CD8-positive, alpha-beta memory T cell (primary cell): ENCODE measurements around the gene MRTFB. TPM values are rescaled to one million over a fixed set of nuclear protein-coding genes. Genes with fewer than 3 reads are reported as not detected.

Experiments
- CTCF ChIA-PET: fragments of 350-600 bp; sonication (Branson Sonifier 250); formaldehyde crosslinking; loops from one replicate; lab custom pipeline; 2021; ENCODE audit warnings: antibody characterized with exemption; lab: Charles Lee
- POLR2A ChIA-PET: fragments of 350-600 bp; sonication (Branson Sonifier 250); formaldehyde crosslinking; loops from one replicate; lab custom pipeline; 2021; ENCODE audit warnings: antibody characterized with exemption; lab: Charles Lee
- DNase-seq, 5 donors: peaks; one replicate each; pipeline versions ENCODE4 v3.0.0 to v3.0.0-alpha.2; 2020 to 2022; ENCODE audit warnings: mixed read lengths in 1 of 5
- H3K27ac ChIP-seq: one replicate; pipeline ENCODE4 v1.7.0; 2013; ENCODE audit warnings: low read depth, mild to moderate bottlenecking, low read length, moderate library complexity
- H3K27me3 ChIP-seq: 2 replicates; pipeline ENCODE4 v1.7.0; 2013; ENCODE audit warnings: low read length, mild to moderate bottlenecking; ENCODE audit not compliant: insufficient read depth, poor library complexity, severe bottlenecking
- H3K36me3 ChIP-seq: 2 replicates; pipeline ENCODE4 v1.7.0; 2013; ENCODE audit warnings: mild to moderate bottlenecking, low read length, moderate library complexity; ENCODE audit not compliant: insufficient read depth
- H3K4me1 ChIP-seq: 2 replicates; pipeline ENCODE4 v1.7.0; 2013; ENCODE audit warnings: mild to moderate bottlenecking, low read length, moderate library complexity; ENCODE audit not compliant: insufficient read depth
- H3K4me3 ChIP-seq: 2 replicates; pipeline ENCODE4 v1.7.0; 2013; ENCODE audit warnings: mild to moderate bottlenecking, low read length
- H3K9me3 ChIP-seq: 2 replicates; pipeline ENCODE4 v1.7.0; 2013; ENCODE audit warnings: mild to moderate bottlenecking, low read length
- H3K27ac Mint-ChIP-seq, 8 donors: one replicate each; pipeline ENCODE4 v1.8.0; 2020 to 2021; ENCODE audit warnings: mixed read lengths in 8 of 8, mild to moderate bottlenecking in 6 of 8, inconsistent platforms in 3 of 8, moderate library complexity in 3 of 8
- H3K27me3 Mint-ChIP-seq, 2 donors: one replicate each; pipeline ENCODE4 v1.8.0; 2020 to 2021; ENCODE audit warnings: mixed read lengths in 2 of 2, mild to moderate bottlenecking in 1 of 2, moderate library complexity in 1 of 2
- H3K36me3 Mint-ChIP-seq, 3 donors: one replicate each; pipeline ENCODE4 v1.8.0; 2020 to 2021; ENCODE audit warnings: mixed read lengths in 3 of 3, inconsistent platforms in 1 of 3, mild to moderate bottlenecking in 1 of 3
- H3K4me1 Mint-ChIP-seq, 3 donors: one replicate each; pipeline ENCODE4 v1.8.0; 2020 to 2021; ENCODE audit warnings: mixed read lengths in 3 of 3, inconsistent platforms in 1 of 3, mild to moderate bottlenecking in 1 of 3
- H3K4me3 Mint-ChIP-seq, 7 donors: one replicate each; pipeline ENCODE4 v1.8.0; 2020 to 2021; ENCODE audit warnings: mixed read lengths in 7 of 7, mild to moderate bottlenecking in 6 of 7, moderate library complexity in 4 of 7, inconsistent platforms in 2 of 7
- H3K9me3 Mint-ChIP-seq, 5 donors: one replicate each; pipeline ENCODE4 v1.8.0; 2020 to 2022; ENCODE audit warnings: mixed read lengths in 5 of 5, mild to moderate bottlenecking in 3 of 5, moderate library complexity in 2 of 5, inconsistent platforms in 1 of 5
- polyA plus RNA-seq: library from polyadenylated mRNA; unstranded; fragments of 300-500 nt; fragmentation: Illumina TruSeq; gene quantifications from one replicate; pipeline ENCODE4 v1.2.3, GENCODE V29; 2021
- total RNA-seq, 2 experiments: library from RNA; stranded (reverse); gene quantifications; one replicate each; pipeline ENCODE4 v1.2.3, GENCODE V29; 2021

MRTFB gene
- total and polyA plus RNA-seq, 3 experiments from 2014 or later = 6.5 to 12.2 (median 12.0) TPM

DNA sequence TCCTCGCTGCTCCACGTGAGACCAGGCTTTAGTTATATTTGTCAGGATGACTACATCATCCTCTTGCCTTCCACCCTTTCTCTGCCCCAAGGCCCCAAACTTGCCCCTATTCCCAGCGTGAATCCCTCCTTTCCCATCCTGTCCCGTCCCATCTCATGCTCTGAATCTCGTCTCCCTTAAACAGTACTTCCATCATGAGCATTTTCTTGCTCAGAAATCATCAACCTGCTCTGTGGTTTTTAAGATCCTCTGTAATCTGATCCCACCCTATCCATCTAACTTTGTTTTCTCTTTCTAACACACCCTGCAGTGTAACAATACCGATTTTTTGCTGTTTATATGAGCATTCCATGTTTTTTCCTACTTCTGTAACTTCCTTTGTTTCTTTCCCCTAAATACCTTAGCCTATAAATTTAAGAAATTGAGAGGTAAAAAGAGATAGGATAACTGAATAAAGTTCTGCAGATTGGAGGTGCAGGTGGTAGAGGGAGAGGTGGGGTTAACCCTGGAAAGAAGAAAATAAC lies 39.7 kb downstream of the MRTFB start:
- no peak for DNase-seq

DNA sequence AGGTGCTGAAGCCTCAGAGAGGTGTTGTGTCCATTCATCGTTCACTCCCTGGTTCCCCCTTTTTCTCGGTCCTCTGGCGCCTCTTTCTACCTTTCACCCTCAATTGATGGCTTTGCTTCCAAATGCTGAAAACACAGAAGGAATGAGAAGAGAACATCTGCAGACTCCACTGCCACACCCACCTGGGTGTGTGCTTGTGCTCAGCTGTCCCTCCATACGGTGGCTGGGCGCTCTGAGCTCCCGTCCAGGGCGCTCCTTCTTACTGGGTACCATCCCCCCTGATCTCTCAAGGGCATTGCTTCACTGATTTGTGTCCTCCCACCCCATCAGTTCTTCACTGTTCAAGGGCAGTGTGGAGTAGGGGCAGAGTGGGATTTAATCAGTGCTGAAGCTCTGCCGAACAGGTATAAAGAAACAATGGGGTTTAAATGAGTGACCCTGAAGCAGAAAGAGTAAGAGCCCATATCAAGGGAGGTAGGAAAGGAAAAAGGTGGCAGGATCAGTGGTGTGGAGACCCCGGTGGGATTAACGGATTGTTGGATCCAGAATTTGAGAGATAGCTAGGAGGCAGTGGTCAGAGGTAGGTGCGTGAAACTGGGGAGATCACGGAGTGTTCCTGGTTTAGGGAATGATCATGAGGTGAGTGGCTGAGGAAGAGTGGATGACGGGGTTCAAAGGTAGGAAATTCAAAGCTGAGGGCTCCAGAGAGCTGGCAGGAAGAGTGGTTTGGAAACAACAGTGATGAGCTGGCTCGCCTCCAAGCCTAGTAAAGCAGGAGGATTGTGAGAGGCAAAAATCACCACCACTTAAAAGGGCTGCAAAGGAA lies 40.8 kb downstream of the MRTFB start:
- peaks cover 16 to 23% (median 19%) of the 10 kb centered on the region in 3 donors for H3K4me1 Mint-ChIP-seq
- H3K27ac ChIP-seq = no peak overlapping the region
- no peaks in the 10 kb centered on the region for H3K36me3 ChIP-seq
- DNase-seq = no peak
- H3K9me3 Mint-ChIP-seq = no peaks in the 10 kb centered on the region
- H3K4me1 ChIP-seq = peaks cover 5% of the 10 kb centered on the region
- no peak overlapping the region for H3K4me3 ChIP-seq
- H3K36me3 Mint-ChIP-seq = no peaks in the 10 kb centered on the region
- POLR2A ChIA-PET = no interaction called here
- CTCF ChIA-PET = no interaction called here
- H3K27ac Mint-ChIP-seq = peak overlapping the region in 2 of 8 donors; percentile 28 to 69
- H3K27me3 Mint-ChIP-seq = no peaks in the 10 kb centered on the region
- no peaks in the 10 kb centered on the region for H3K9me3 ChIP-seq
- no peaks in the 10 kb centered on the region for H3K27me3 ChIP-seq
- no peak overlapping the region for H3K4me3 Mint-ChIP-seq

More for the DNA sequence above, 39.7 kb downstream of the MRTFB start:
- H3K36me3 ChIP-seq = no peaks in the 10 kb centered on the region
- no peaks in the 10 kb centered on the region for H3K9me3 ChIP-seq
- no peak overlapping the region for H3K4me3 ChIP-seq
- Mint-ChIP-seq H3K4me3 (no peak overlapping the region), H3K4me1 (peaks cover 17 to 26% (median 22%) of the 10 kb centered on the region in 3 donors), H3K27me3 (no peaks in the 10 kb centered on the region), H3K36me3 (no peaks in the 10 kb centered on the region), H3K9me3 (no peaks in the 10 kb centered on the region), H3K27ac (peak overlapping the region in 1 of 8 donors; percentile 42)
- H3K27me3 ChIP-seq = no peaks in the 10 kb centered on the region
- ChIA-PET CTCF (no interaction called here), POLR2A (no interaction called here)
- no peak overlapping the region for H3K27ac ChIP-seq
- H3K4me1 ChIP-seq = peaks cover 5% of the 10 kb centered on the region

GRCh38 chr16:14112539-14112856 lies 41.4 kb downstream of the MRTFB start:
- Mint-ChIP-seq H3K4me3 (no peak overlapping the region), H3K36me3 (no peaks in the 10 kb centered on the region), H3K9me3 (no peaks in the 10 kb centered on the region), H3K27me3 (no peaks in the 10 kb centered on the region), H3K27ac (no peak overlapping the region), H3K4me1 (peaks cover 16 to 22% (median 19%) of the 10 kb centered on the region in 3 donors)
- ChIA-PET CTCF (no interaction called here), POLR2A (no interaction called here)
- Histone ChIP-seq H3K4me1 (peaks cover 5% of the 10 kb centered on the region), H3K27me3 (no peaks in the 10 kb centered on the region), H3K4me3 (no peak overlapping the region), H3K36me3 (no peaks in the 10 kb centered on the region), H3K27ac (no peak overlapping the region), H3K9me3 (no peaks in the 10 kb centered on the region)
- DNase-seq = no peak

- ChIA-PET CTCF (interaction anchor here (0.6 kb wide), 1 partner anchor 535 kb away, joined by 3 read pairs; no protein-coding TSS in a partner anchor), POLR2A (no interaction called here)
These were observed 42.2 kb downstream of the MRTFB start for GRCh38 chr16:14113344-14113743.

GRCh38 chr16:14117051-14117450 lies 45.9 kb downstream of the MRTFB start:
- Histone ChIP-seq H3K4me3 (no peak overlapping the region), H3K27me3 (no peaks in the 10 kb centered on the region), H3K27ac (no peak overlapping the region), H3K36me3 (no peaks in the 10 kb centered on the region), H3K4me1 (peaks cover 2% of the 10 kb centered on the region), H3K9me3 (no peaks in the 10 kb centered on the region)
- H3K27me3 Mint-ChIP-seq = no peaks in the 10 kb centered on the region
- peaks cover 0 to 15% (median 1%) of the 10 kb centered on the region in 3 donors for H3K36me3 Mint-ChIP-seq
- POLR2A ChIA-PET = no interaction called here
- CTCF ChIA-PET = no interaction called here
- peaks cover 6 to 8% (median 7%) of the 10 kb centered on the region in 3 donors for H3K4me1 Mint-ChIP-seq
- no peak overlapping the region for H3K27ac Mint-ChIP-seq
- no peak overlapping the region for H3K4me3 Mint-ChIP-seq
- peaks cover 0 to 3% (median 0%) of the 10 kb centered on the region in 5 donors for H3K9me3 Mint-ChIP-seq
- DNase-seq = no peak

More at GRCh38 chr16:14113344-14113743, 42.2 kb downstream of the MRTFB start:
- no peaks in the 10 kb centered on the region for H3K36me3 ChIP-seq
- Mint-ChIP-seq H3K4me3 (no peak overlapping the region), H3K27ac (peak overlapping the region in 1 of 8 donors; percentile 20), H3K36me3 (no peaks in the 10 kb centered on the region), H3K27me3 (no peaks in the 10 kb centered on the region), H3K4me1 (peaks cover 15 to 21% (median 16%) of the 10 kb centered on the region in 3 donors), H3K9me3 (no peaks in the 10 kb centered on the region)
- peaks cover 5% of the 10 kb centered on the region for H3K4me1 ChIP-seq
- no peak for DNase-seq
- H3K4me3 ChIP-seq = no peak overlapping the region
- H3K27ac ChIP-seq = no peak overlapping the region
- H3K9me3 ChIP-seq = no peaks in the 10 kb centered on the region
- no peaks in the 10 kb centered on the region for H3K27me3 ChIP-seq

DNA sequence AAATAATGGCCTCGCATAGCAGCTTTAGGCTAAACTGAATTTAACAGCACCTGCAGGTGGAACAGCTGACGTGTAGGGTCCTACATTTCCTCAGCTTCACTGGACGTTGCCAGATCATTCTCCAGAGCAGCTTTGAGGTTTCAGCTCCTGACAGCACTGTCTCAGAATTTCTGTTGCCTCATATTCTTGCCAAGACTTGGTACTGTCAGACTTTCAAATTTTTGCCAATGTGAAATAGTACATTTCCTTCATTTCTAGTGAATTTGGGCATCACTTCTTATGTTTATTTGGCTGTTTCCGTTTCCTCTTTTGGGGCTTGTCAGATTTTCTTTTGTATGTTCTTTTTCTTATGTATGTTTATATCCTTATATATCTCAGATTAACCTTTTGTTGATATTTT lies 48.7 kb downstream of the MRTFB start:
- Mint-ChIP-seq H3K27me3 (peaks cover 0 to 2% of the 10 kb centered on the region in 2 donors), H3K4me3 (no peak overlapping the region), H3K36me3 (peaks cover 0 to 15% (median 1%) of the 10 kb centered on the region in 3 donors), H3K27ac (no peak overlapping the region), H3K4me1 (peaks cover 0 to 6% (median 0%) of the 10 kb centered on the region in 3 donors), H3K9me3 (peaks cover 0 to 3% (median 2%) of the 10 kb centered on the region in 5 donors)
- no peaks in the 10 kb centered on the region for H3K4me1 ChIP-seq
- POLR2A ChIA-PET = no interaction called here
- no peaks in the 10 kb centered on the region for H3K27me3 ChIP-seq
- no peaks in the 10 kb centered on the region for H3K9me3 ChIP-seq
- DNase-seq = no peak
- H3K36me3 ChIP-seq = no peaks in the 10 kb centered on the region
- CTCF ChIA-PET = no interaction called here
- H3K27ac ChIP-seq = no peak overlapping the region
- H3K4me3 ChIP-seq = no peak overlapping the region

DNA sequence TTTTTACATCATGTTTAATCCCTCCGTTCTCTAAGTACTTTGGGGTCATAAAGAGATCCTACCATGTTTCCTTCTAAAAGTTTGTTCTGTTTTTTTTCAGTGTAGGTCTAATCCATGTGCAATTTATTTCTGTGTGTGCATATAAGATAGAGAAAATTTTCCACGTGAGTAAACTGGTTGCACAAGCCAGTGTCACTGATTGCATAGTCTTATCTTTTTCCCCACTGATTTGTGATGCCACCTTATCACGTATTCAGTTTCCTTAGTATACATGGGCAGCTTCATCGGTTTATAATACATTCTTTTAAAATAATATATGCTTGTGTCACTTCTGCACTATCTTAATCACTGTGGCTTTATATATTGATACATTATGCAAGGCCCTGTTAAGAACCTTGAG lies 49.2 kb downstream of the MRTFB start:
- ChIA-PET POLR2A (no interaction called here), CTCF (no interaction called here)
- Mint-ChIP-seq H3K9me3 (peaks cover 0 to 3% (median 2%) of the 10 kb centered on the region in 5 donors), H3K4me3 (no peak overlapping the region), H3K27me3 (peaks cover 0 to 2% of the 10 kb centered on the region in 2 donors), H3K36me3 (peaks cover 0 to 15% (median 1%) of the 10 kb centered on the region in 3 donors), H3K4me1 (peaks cover 0 to 6% (median 2%) of the 10 kb centered on the region in 3 donors), H3K27ac (no peak overlapping the region)
- no peak overlapping the region for H3K27ac ChIP-seq
- no peaks in the 10 kb centered on the region for H3K4me1 ChIP-seq
- no peaks in the 10 kb centered on the region for H3K27me3 ChIP-seq
- H3K36me3 ChIP-seq = no peaks in the 10 kb centered on the region
- no peak overlapping the region for H3K4me3 ChIP-seq
- no peaks in the 10 kb centered on the region for H3K9me3 ChIP-seq
- no peak for DNase-seq

DNA sequence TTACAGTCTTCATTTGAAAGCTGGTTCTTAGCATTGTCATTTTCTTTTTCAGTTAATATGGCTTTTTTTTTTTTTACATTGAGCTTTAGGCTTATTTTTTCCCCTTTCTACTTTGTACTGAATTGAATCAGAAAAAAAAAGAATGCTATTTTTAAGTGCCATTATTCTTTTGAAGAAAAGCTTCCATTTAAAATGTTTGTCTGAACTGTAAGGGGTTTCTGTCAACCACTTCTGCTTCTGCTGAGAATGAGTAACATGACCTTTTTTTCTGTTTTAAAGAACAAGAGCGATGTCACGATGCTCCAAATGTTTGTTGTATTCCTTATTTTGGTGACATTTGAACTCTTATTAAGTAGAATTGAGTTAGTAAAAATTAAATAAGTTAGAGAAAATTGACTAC lies 50.0 kb downstream of the MRTFB start:
- Mint-ChIP-seq H3K27ac (no peak overlapping the region), H3K4me1 (peaks cover 0 to 6% (median 5%) of the 10 kb centered on the region in 3 donors), H3K9me3 (peaks cover 0 to 3% (median 2%) of the 10 kb centered on the region in 5 donors), H3K27me3 (peaks cover 0 to 2% of the 10 kb centered on the region in 2 donors), H3K36me3 (peaks cover 0 to 15% (median 1%) of the 10 kb centered on the region in 3 donors), H3K4me3 (no peak overlapping the region)
- no peak for DNase-seq
- H3K4me1 ChIP-seq = no peaks in the 10 kb centered on the region
- CTCF ChIA-PET = no interaction called here
- H3K36me3 ChIP-seq = no peaks in the 10 kb centered on the region
- POLR2A ChIA-PET = interaction anchor here (0.6 kb wide), 1 partner anchor 100 kb away, joined by 3 read pairs; no protein-coding TSS in a partner anchor
- no peaks in the 10 kb centered on the region for H3K9me3 ChIP-seq
- no peak overlapping the region for H3K27ac ChIP-seq
- no peak overlapping the region for H3K4me3 ChIP-seq
- no peaks in the 10 kb centered on the region for H3K27me3 ChIP-seq
